K562 (cell line): Measurements from ENCODE around the gene SLC25A21. TPM values are rescaled to one million over a fixed set of nuclear protein-coding genes. Genes with fewer than 3 reads are reported as not detected.
A peak's percentile ranks its signal among the peaks of the same experiment; 100 is the strongest.

Experiments
- ESRRA ChIP-seq: fragments of 450-650 bp; IDR thresholded peaks from 2 replicates; pipeline ENCODE4 v1.6.1; 2014; ENCODE audit warnings: low read depth, mild to moderate bottlenecking, moderate library complexity, borderline replicate concordance
- GABPA ChIP-seq: fragments of 200-800 bp; sonication (Bioruptor generic); conservative IDR thresholded peaks from 2 replicates; pipeline ENCODE4 v1.6.1; 2016; ENCODE audit warnings: low read depth, missing genetic modification characterization, missing compliant biosample characterization
- RBM17 ChIP-seq: fragments of 200-400 bp; formaldehyde crosslinking; IDR thresholded peaks from 2 replicates; pipeline ENCODE4 v1.6.1; 2017; ENCODE audit warnings: low read depth, mild to moderate bottlenecking, low read length, borderline replicate concordance
- RBM22 ChIP-seq: fragments of 200-400 bp; formaldehyde crosslinking; IDR thresholded peaks from 2 replicates; pipeline ENCODE4 v1.6.1; 2018; ENCODE audit warnings: low read length, low read depth; ENCODE audit not compliant: poor library complexity, severe bottlenecking
- polyA plus RNA-seq, 8 experiments: library from polyadenylated mRNA; depleted of rRNA in 4 of 8; stranded (reverse) in 5 of 8; unstranded in 3 of 8; fragments of >200 nt; fragmentation: Nextera tagmentation in 2 of 8; fragmentation: Illumina TruSeq in 1 of 8; extraction: Ambion mirVana in 2 of 8; extraction: Trizol in 1 of 8; gene quantifications; 2 replicates each; pipeline versions ENCODE4 v1.2.1 to v1.2.3, GENCODE V29; 2011 to 2014; ENCODE audit warnings: inconsistent platforms in 1 of 8, missing spikeins in 1 of 8
- total RNA-seq, 7 experiments: library from RNA; depleted of rRNA in 6 of 7; stranded (reverse); fragments of >200 nt in 6 of 7; fragmentation: Illumina TruSeq in 2 of 7; extraction: Trizol in 2 of 7; gene quantifications; 2 replicates each; pipeline versions ENCODE4 v1.2.1 to v1.2.3, GENCODE V29; 2011 to 2021; ENCODE audit warnings: low replicate concordance in 1 of 7
- TF ChIP-seq, protein P1 (sequence below), 2 experiments: IDR thresholded peaks in 1 of 2; conservative IDR thresholded peaks in 1 of 2; 2 replicates each; pipeline ENCODE4 v1.6.1; 2016; ENCODE audit warnings: low read depth in 2 of 2, mild to moderate bottlenecking in 1 of 2, missing compliant biosample characterization in 1 of 2, missing genetic modification characterization in 1 of 2, moderate library complexity in 1 of 2
- TF ChIP-seq, protein P2 (sequence below): sonication (generic); formaldehyde crosslinking; IDR thresholded peaks from 2 replicates; pipeline ENCODE4 v1.9.0; 2022; ENCODE audit warnings: mild to moderate bottlenecking, missing genetic modification reagents

The SLC25A21 gene
- total and polyA plus RNA-seq, 9 of the 15 experiments (the other 6 are each of a cell fraction or from before 2014, with no cell fraction given): 15.2 to 46.7 (median 28.7) TPM

DNA sequence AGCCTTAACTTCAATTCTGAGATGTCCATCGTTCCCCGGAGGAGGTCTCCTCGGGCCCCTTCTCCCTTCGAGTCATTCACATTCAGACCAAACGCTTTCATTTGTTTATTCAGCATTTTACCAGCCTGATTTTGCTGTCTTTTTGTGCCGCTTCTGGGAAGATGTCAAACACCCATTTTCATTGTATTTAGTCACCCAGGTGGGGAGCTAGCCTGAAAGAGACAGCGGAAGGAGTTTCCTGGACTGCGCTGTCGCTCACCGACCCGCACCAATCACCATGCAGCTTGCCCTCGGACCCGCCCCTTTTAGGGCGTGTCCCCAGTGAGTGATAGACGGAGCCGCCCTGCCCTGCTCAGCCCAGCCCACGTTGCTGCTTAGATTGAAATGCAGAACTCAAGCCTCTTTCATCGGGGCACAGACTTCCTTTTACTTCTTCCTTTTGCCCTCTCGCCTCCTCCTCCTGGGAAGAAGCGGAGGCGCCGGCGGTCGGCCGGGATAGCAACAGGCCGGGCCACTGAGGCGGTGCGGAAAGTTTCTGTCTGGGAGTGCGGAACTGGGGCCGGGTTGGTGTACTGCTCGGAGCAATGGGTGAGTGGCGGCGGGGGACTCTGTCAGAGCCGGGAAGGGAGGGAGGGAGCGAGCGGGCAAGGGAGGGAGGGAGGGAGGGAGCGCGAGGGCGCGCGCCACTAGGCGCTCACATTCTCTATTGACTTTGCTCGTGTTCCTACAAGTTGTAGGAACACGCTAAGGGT lies 510.7 kb downstream of the SLC25A21 start, which contains the start of gene PAX9 (continued):
- TF ChIP-seq, protein P1, sequence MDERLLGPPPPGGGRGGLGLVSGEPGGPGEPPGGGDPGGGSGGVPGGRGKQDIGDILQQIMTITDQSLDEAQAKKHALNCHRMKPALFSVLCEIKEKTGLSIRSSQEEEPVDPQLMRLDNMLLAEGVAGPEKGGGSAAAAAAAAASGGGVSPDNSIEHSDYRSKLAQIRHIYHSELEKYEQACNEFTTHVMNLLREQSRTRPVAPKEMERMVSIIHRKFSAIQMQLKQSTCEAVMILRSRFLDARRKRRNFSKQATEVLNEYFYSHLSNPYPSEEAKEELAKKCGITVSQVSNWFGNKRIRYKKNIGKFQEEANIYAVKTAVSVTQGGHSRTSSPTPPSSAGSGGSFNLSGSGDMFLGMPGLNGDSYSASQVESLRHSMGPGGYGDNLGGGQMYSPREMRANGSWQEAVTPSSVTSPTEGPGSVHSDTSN (CRISPR knock-in tag; IDR thresholded peaks at IDR 0.05; ENCODE audit: low read depth): peak; percentile 85
- TF ChIP-seq, protein P1 (tag; conservative IDR thresholded peaks at IDR 0.05; ENCODE audit: low read depth): peak; percentile 98
- TF ChIP-seq GABPA (tag) (peak; percentile 60), RBM17 (no peak), RBM22 (no peak), ESRRA (no peak; the same call in 1 of the 2 replicates)
- TF ChIP-seq, protein P2, sequence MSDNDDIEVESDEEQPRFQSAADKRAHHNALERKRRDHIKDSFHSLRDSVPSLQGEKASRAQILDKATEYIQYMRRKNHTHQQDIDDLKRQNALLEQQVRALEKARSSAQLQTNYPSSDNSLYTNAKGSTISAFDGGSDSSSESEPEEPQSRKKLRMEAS (CRISPR knock-in tag): no peak
